Measurements from ENCODE around the gene SYF2. TPM values are rescaled to one million over a fixed set of nuclear protein-coding genes. Genes with fewer than 3 reads are reported as not detected.
A peak's percentile ranks its signal among the peaks of the same experiment; 100 is the strongest.

Gene SYF2
- total and polyA plus RNA-seq, 2 of the 13 experiments (the other 11 are each of a cell fraction or from before 2014, with no cell fraction given), result 17.8 to 34.1 TPM

- TF ChIP-seq NR2F1 (CRISPR knock-in tag; IDR thresholded peaks at IDR 0.05) (no peak), ZSCAN21 (CRISPR knock-in tag; IDR thresholded peaks at IDR 0.05; ENCODE audit: borderline replicate concordance) (no peak), STAG1 (CRISPR knock-in tag; IDR thresholded peaks at IDR 0.05) (no peak), ZC3H13 (CRISPR knock-in tag; IDR thresholded peaks at IDR 0.05) (no peak), FOXO4 (CRISPR knock-in tag; conservative IDR thresholded peaks at IDR 0.05) (no peak), FLYWCH1 (CRISPR knock-in tag; IDR thresholded peaks at IDR 0.05) (no peak), ESRRA (CRISPR knock-in tag; IDR thresholded peaks at IDR 0.05; ENCODE audit: low read depth) (no peak), HNF4A (CRISPR knock-in tag; IDR thresholded peaks at IDR 0.05) (no peak), ZNF776 (CRISPR knock-in tag; IDR thresholded peaks at IDR 0.05) (no peak), TBL1XR1 (IDR thresholded peaks at IDR 0.05; ENCODE audit: borderline replicate concordance, low read length, partially characterized antibody) (no peak)
Measured at GRCh38 chr1:25243907-25244306, 11.6 kb upstream of the SYF2 start (continued).

GRCh38 chr1:25239681-25240541 is 7.6 kb upstream of the SYF2 start:
- 13% methylated on average over 23 of the region's 41 CpGs for WGBS (ENCODE audit: low lambda C conversion rate)
- peak overlapping the region; percentile 74 for H3K4me2 ChIP-seq (ENCODE audit: low read depth, low read length)
- H2AFZ ChIP-seq (ENCODE audit: low read length), result no peak overlapping the region
- no peaks in the 10 kb centered on the region for H3K9me3 ChIP-seq (ENCODE audit: low read length)
- ATAC-seq (peak; percentile 94), FAIRE-seq (peak; percentile 86), DNase-seq (ENCODE audit: low spot score) (peak; percentile 83)
- peaks cover 5% of the 10 kb centered on the region; the same call in 1 of the 2 replicates for H4K20me1 ChIP-seq (ENCODE audit: insufficient read depth, low read length)
- in situ Hi-C loops (cut with HindIII; ENCODE audit: extremely low pct_ligation_motif_present, low pct_unique_long_range_greater_than_20kb), result loop anchor here (5.0 kb wide), 1 partner anchor 107 kb away; no protein-coding TSS in a partner anchor
- H3K27me3 ChIP-seq (ENCODE audit: control insufficient read depth in 1 of 2, insufficient read depth in 2 of 2, low read length in 2 of 2), result no peaks in the 10 kb centered on the region
- H3K36me3 ChIP-seq (replicated peaks in 1 of 2; ENCODE audit: control insufficient read depth in 1 of 2, insufficient read depth in 2 of 2, low read length in 2 of 2), result peaks cover 4 to 29% of the 10 kb centered on the region in 2 experiments
- ChIA-PET POLR2A (interaction anchor here (0.7 to 2.4 kb wide), 7 partner anchors 8 to 515 kb away, joined by 3 to 11 read pairs (median 4); partner anchors contain the start of gene SYF2), CTCF (ENCODE audit: low intra/inter-chr PET ratio, low total read pairs) (no interaction called here)
- intact Hi-C loops (cut with micrococcal nuclease; ENCODE audit: unreplicated experiment), result no loop called here
- H3K27ac ChIP-seq (ENCODE audit: extremely low read length, insufficient read depth, low read length), result peak overlapping the region; percentile 64
- no TSS peak for BruUV-seq (replicated peaks)
- H3K9ac ChIP-seq (ENCODE audit: insufficient read depth, low read depth, low read length), result peak overlapping the region; percentile 69
- peak overlapping the region; percentile 51 to 76 (median 63) for H3K4me3 ChIP-seq (replicated peaks in 1 of 3; ENCODE audit: insufficient read depth in 1 of 3, low read depth in 2 of 3, low read length in 3 of 3)
- H3K79me2 ChIP-seq (ENCODE audit: insufficient read depth, low read length), result peaks cover 16% of the 10 kb centered on the region
- H3K4me1 ChIP-seq (ENCODE audit: insufficient read depth, low read length), result peaks cover 38% of the 10 kb centered on the region
- no peak for TF ChIP-seq RCOR2 (CRISPR knock-in tag; IDR thresholded peaks at IDR 0.05)
- peak; percentile 59; the same call in 1 of the 2 replicates for TF ChIP-seq ZNF274 (CRISPR knock-in tag; IDR thresholded peaks at IDR 0.05)
- peak; percentile 64; the same call in 1 of the 2 replicates for TF ChIP-seq GMEB1 (CRISPR knock-in tag; IDR thresholded peaks at IDR 0.05; ENCODE audit: borderline replicate concordance)
- TF ChIP-seq SSRP1 (CRISPR knock-in tag; IDR thresholded peaks at IDR 0.05), result no peak; the same call in 1 of the 2 replicates
- peak; percentile 62; the same call in 1 of the 2 replicates for TF ChIP-seq KDM5B (CRISPR knock-in tag; IDR thresholded peaks at IDR 0.05; ENCODE audit: borderline replicate concordance)

Data from HepG2 (cell line).